Measurements from ENCODE around the gene PTPRU.

Gene PTPRU

GRCh38 chr1:29342351-29342750 is 106.0 kb downstream of the PTPRU start:
- DNase-seq, result no peak

GRCh38 chr1:29342983-29343382 is 106.7 kb downstream of the PTPRU start:
- no peak for DNase-seq

DNA sequence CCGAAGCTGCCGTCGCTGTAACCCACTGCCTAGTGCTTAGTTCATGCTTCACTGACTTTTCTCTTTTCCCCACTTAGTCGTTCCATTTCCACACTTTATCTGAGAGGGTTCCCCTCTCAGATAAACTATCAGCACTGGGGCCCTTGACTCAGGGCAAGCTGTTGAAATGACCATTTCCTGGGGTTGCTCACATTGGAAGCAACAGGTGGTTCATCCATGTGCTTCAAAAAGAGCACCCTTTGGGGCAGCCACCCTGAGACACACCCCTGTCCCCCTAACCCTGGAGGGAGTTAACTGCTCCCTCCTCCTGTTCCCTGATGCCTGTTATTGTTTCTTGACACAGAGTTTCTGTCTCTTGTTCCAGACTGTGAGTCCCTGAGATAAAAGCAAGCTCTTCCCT is 107.2 kb downstream of the PTPRU start:
- DNase-seq, result no peak

DNA sequence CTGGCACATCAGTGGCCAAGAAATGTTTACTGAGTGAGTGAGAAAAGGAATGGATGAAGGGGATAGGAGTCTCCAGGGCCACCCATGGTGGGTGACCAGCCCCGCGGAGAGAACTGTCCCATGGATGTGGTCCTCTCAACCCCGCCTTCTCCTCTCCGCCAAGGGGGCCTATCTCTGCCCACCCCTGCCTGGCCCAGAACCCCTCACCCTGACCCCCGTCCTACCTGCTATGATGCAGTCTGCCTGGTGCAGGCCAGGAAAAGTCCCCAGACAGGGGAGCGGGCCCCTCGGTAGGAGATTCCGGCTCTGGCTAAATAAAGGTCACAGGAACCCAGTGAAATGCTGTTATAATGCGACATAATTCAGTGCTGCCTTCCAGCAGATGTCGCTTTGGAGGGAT is 107.6 kb downstream of the PTPRU start:
- no peak for DNase-seq

- no peak for DNase-seq
Measured at GRCh38 chr1:29344336-29344735, 108.0 kb downstream of the PTPRU start.

- no peak for DNase-seq
Measured at GRCh38 chr1:29346576-29346975, 110.3 kb downstream of the PTPRU start.

DNA sequence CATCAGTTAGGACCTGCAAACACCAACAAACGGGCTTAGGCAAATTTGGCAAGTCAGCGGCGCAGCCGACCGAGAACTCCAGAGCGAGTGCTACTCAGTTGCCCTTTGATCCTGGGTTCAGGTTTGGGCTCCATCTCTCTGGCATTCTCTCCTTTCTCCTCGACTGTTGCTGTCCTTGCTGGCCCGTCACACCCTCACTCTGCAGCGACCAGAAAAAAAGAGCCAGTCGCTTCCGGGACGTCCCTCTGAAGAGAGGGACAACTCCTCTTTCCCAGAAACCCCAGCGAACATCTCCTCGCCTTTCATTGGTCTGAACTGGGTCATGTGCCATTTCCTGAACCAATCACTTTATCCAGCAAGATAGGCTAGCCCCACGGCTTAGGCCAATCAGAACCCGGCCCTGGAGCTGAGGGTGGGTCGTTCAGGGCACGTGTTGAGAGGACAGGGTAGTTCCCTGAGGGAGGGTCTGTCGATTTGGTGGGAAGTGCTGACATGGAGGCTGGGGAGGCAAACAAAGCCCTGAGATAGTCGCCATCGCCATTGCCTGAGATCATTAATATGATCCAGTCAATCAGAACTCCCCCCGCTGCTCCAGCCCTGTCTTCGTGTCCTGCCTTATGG is 113.7 kb downstream of the PTPRU start:
- DNase-seq, result no peak

GRCh38 chr1:29352719-29353420 is 116.5 kb downstream of the PTPRU start:
- DNase-seq, result no peak

- DNase-seq, result no peak
Measured at GRCh38 chr1:29354511-29355098, 118.3 kb downstream of the PTPRU start.

- no peak for DNase-seq
Measured at GRCh38 chr1:29355375-29355774, 119.1 kb downstream of the PTPRU start.

GRCh38 chr1:29356663-29357062 is 120.3 kb downstream of the PTPRU start:
- DNase-seq, result no peak

- no peak for DNase-seq
Measured at GRCh38 chr1:29357452-29357851, 121.1 kb downstream of the PTPRU start.

- no peak for DNase-seq
Measured at GRCh38 chr1:29358183-29358582, 121.9 kb downstream of the PTPRU start.

- DNase-seq, result no peak
Measured at GRCh38 chr1:29360768-29361167, 124.4 kb downstream of the PTPRU start.

DNA sequence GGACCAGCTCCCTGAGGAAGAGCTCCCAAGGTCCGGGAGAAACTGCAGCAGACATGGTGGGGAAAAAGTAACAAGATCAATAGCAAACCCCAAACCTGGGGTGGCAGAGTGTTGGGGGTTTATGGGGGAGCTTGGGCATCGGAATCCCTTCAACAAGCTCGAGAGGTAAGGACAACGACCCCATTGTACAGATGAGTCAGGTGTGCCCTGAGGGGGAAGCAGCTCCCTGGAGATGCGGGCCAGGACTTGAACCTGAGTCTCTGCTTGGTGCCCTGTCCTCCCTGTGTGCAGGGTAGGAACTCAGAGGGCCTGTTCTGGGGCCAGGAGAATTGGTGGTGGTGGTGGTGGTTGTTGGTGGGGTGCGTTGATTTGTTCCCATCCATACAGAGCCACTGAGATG is 125.4 kb downstream of the PTPRU start:
- DNase-seq, result no peak

DNA sequence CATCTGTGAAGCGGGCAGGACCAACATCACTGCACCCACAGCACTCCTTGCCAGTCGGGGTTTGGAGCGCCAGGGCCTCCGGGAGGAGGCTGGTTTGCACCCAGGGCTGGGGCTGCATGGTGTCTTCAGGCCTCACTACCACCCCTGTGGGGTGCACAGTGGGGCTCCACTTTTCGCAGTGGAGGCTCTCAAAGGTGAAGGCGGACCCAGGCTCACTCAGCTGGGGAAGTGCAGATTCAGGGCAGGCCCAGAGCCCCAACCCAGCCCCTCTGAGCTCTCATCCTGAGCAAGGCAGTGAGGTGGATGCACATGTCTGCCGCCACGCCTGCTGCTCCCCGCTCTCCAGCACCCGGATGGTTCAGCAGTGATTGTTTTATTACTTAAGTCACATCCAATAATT is 125.8 kb downstream of the PTPRU start:
- DNase-seq, result no peak

GRCh38 chr1:29362764-29363163 is 126.4 kb downstream of the PTPRU start:
- no peak for DNase-seq

GRCh38 chr1:29363536-29363935 is 127.2 kb downstream of the PTPRU start:
- DNase-seq, result no peak

DNA sequence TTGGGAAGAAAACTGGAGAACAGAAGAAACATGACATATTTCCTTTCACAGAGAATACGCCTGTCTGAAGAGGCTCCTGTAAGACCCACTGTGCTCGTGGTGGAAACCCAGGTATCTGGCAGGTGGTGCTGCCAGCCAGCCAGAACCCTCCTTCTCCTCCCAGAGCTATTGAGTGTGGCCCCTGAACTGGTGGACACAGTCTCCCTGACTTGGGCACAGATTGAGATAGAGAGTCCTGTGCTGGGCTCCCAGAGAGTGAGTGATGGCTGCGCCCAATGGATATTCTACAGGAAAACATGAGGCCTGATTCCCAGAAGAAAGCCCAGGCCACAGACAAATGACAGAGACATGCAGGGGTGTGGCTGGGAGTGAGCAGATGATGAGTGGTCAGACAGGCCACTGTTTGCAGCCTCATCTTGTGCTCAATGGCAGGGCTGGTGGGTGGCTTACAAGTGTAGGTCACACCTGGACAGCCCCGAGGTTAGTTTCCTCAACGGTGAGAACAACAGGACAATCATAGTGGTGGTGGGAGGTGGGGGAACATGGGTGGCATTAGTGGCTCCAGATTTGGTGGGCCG is 127.9 kb downstream of the PTPRU start:
- DNase-seq, result no peak

DNA sequence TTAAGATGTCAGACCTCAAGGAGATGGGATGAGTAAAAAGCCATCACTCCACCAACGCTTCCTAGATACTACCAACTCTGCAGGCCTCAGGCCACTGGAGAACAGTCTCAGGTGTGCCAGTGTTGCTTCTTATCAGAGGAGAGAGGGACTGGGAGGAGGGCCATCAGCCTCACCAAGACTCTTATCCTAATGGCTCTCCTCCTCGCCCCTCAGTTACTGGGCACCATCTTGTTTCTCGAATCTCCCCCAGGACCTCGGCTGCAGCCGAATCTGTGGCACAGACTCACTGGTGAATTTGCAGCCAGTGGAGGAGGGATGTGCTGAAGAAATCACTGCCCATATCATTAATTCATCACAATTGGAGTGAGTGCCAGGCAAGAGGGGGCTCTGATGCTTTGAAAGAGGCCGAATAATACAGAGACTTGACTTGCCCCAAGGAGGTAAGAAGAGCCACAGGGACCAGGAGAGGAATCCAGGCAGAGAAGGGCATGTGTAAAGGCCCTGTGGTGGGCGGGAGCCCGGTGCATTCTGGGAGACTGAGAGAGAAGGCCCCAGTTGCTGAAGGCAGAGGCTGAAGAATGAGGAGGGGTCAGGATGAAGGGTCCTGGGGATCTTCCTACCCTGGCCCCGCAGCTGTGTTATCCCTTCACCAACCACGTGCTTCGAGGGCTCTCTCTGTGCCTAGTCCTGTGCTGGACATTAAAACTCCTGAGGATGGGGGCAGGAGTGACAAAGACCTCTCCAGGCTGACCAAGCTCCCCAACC is 129.8 kb downstream of the PTPRU start:
- DNase-seq, result no peak

GRCh38 chr1:29368936-29369932 is 132.9 kb downstream of the PTPRU start:
- DNase-seq, result no peak

- no peak for DNase-seq
Measured at GRCh38 chr1:29370067-29370466, 133.7 kb downstream of the PTPRU start.
